ENCODE data around the gene ZBTB12.
"Not testable (repeated sequence)": the region's sequence is repeated elsewhere in the genome, so short reads cannot be mapped to it uniquely, and the experiment has no call there.

Gene ZBTB12

DNA sequence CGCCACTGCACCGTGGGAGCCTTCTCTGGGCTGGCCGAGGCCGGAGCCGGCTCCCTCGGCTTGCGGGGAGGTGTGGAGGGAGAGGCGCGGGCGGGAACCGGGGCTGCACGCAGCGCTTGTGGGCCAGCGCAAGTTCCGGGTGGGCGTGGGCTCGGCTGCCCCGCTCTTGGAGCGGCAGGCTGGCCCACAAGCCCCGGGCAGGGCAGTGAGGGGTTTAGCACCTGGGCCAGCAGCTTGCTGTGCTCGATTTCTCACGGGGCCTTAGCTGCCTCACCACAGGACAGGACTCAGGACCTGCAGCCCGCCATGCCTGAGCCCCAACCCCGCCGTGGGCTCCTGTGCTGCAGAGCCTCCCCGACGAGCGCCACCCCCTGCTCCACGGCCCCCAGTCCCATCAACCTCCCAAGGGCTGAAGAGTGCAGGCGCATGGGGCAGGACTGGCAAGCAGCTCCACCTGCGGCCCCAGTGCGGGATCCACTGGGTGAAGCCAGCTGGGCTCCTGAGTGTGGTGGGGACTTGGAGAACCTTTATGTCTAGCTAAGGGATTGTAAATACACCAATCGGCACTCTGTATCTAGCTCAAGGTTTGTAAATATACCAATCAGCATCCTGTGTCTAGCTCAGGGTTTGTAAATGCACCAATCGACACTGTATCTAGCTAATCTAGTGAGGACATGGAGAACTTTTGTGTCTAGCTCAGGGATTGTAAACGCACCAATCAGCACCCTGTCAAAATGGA lies 49.7 kb downstream of the ZBTB12 start:
- DNase-seq (ENCODE audit: low read depth in 4 of 4, low spot score in 1 of 4): not testable (repeated sequence)

DNA sequence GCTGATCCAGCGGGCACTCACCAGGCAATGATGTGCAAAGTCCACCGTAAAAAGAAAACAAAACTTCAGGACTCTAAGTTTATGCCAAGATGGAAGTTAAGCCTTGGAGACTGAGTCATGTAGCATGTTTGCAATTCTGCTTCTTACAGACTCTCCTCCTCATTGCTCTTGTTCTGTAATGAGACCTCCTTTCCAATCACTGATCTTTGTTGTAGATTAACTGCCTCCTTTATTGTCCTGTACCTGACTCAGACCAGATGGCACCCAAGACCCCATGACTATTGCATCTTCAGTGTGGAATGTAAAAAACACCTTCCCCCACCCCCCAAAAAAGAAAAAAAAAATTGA lies 50.4 kb downstream of the ZBTB12 start:
- no peak for DNase-seq (ENCODE audit: low read depth in 4 of 4, low spot score in 1 of 4)

DNA sequence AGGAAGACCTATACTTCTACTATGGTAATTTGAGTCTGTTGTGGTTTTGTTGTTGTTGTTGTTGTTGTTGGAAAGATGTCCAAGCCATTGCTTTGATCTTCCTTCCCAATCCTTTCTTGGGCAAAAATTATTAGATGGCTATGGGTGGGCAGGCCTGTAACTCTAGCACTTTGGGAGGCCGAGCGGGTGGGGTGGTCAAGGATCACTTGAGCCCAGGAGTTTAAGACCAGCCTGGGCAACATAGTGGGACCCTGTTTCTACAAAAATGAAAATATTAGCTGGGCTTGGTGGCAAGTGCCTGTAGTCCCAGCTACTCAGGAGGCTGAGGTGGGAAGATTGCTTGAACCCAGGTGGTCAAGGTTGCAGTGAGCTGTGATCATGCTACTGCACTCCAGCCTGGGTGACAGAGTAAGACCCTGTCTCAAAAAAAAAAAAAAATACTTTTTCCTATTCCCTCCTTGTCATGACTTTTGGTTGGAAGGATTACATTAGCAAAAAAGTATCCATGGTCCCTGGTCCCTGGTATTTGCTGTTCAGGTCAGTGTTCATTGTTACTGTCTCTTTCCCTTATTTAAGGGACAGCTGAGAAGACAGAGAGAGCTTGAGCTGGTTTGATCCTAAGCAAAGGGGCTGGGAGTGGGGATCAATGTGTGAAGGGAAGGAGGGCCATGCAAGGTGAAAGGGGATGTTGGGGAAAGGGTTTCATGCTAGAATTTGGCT lies 51.0 kb downstream of the ZBTB12 start:
- DNase-seq (ENCODE audit: low read depth in 4 of 4, low spot score in 1 of 4): no peak

Measured in stimulated activated CD4-positive, alpha-beta T cell treated with anti-CD3 and anti-CD28 coated beads, Interleukin-1b, Interleukin-23, amount 100 ng/mL, for 24 hours (primary cell).